ENCODE measurements around the gene CGA. TPM values are rescaled to one million over a fixed set of nuclear protein-coding genes. Genes with fewer than 3 reads are reported as not detected.

Gene CGA
- total and polyA plus RNA-seq, 3 donors from 2014 or later: not detected

Other genes with a start within 250 kb of the CGA start
- gene HTR1E, start 157.6 kb downstream of the CGA start, total RNA-seq: under 1 TPM; 0.39 to 0.87 TPM
- 0.40 TPM for gene HTR1E, start 157.6 kb downstream of the CGA start, polyA plus RNA-seq (ENCODE audit: insufficient read depth, low read depth, low replicate concordance)
- gene ZNF292, start 60.5 kb upstream of the CGA start, total RNA-seq: 10 to 100 TPM; 53.2 to 58.8 TPM
- gene ZNF292, start 60.5 kb upstream of the CGA start, polyA plus RNA-seq (ENCODE audit: insufficient read depth, low read depth, low replicate concordance): 3.6 TPM
- gene SMIM8, start 227.5 kb upstream of the CGA start, total RNA-seq: 10 to 100 TPM; 13.8 to 15.6 TPM
- gene SMIM8, start 227.5 kb upstream of the CGA start, polyA plus RNA-seq (ENCODE audit: insufficient read depth, low read depth, low replicate concordance): 8.5 TPM
- gene GJB7, start 234.2 kb upstream of the CGA start, total RNA-seq: under 1 TPM in 1 of 2 donors, not detected in 1; 0.25 TPM
- gene GJB7, start 234.2 kb upstream of the CGA start, polyA plus RNA-seq (ENCODE audit: insufficient read depth, low read depth, low replicate concordance): 0.26 TPM
- 10 to 100 TPM; 12.5 to 17.4 TPM for gene C6orf163, start 249.7 kb upstream of the CGA start, total RNA-seq
- 10.1 TPM for gene C6orf163, start 249.7 kb upstream of the CGA start, polyA plus RNA-seq (ENCODE audit: insufficient read depth, low read depth, low replicate concordance)

All from testis (tissue), 3 donors.